ENCODE measurements around the gene SVIL. TPM values are rescaled to one million over a fixed set of nuclear protein-coding genes. Genes with fewer than 3 reads are reported as not detected.

SVIL gene
- total RNA-seq, 3 donors from 2014 or later, result 67.6 to 1,278 (median 86.0) TPM

DNA sequence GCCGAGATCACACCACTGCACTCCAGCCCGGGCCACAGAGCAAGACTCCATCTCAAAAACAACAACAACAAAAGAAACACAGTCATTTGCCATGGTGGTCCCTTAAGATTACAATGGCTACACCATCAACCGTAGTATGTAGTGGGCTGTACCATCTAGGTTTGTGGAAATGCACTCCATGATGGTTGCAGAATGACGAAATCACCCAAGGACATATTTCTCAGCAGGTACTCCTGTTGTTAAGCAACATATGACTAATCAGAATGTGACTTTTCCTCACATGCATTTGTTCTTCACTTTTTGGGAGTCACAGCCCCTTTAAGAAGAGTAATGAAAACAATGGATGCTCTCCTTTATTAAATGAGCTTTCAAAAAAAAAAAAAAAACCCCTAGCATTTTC, 11.0 kb downstream of the SVIL start:
- intact Hi-C loops (cut with DNase I, micrococcal nuclease), result no loop called here
- Histone ChIP-seq H3K36me3 (ENCODE audit: low read depth) (no peaks in the 10 kb centered on the region), H3K4me1 (ENCODE audit: low read depth) (peaks cover 21% of the 10 kb centered on the region), H3K9me3 (no peaks in the 10 kb centered on the region), H3K4me3 (no peak overlapping the region)
- TF ChIP-seq CTCF (IDR thresholded peaks at IDR 0.05), result no peak
- DNase-seq (no peak), ATAC-seq (no peak)

- intact Hi-C loops (cut with DNase I, micrococcal nuclease), result no loop called here
Measured at GRCh38 chr10:29622382-29622922, 12.3 kb downstream of the SVIL start.

DNA sequence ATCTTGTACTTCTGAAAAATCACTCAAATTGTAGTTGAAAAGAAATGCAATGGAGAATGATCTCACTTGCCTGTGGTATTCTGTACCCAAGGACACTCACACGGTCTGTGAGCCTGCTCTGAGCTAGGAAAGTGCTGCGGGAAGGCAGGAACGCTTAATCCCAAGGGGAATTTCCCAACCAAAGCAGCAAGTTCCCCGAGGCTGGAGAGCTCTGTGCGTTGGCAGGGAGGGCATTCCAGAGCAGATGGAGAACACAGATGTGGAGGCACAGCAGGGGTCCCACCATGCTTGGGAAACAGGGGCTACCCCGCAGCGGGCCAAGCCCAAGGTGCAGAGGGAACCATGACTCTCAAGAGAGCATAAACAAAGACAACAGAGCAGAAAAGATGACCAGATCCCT, 13.6 kb downstream of the SVIL start:
- H3K4me3 ChIP-seq, result no peak overlapping the region
- ATAC-seq, result no peak
- intact Hi-C loops (cut with DNase I, micrococcal nuclease), result no loop called here

More at GRCh38 chr10:29622382-29622922, 12.3 kb downstream of the SVIL start:
- no peak for TF ChIP-seq CTCF (IDR thresholded peaks at IDR 0.05)
- Histone ChIP-seq H3K4me3 (no peak overlapping the region), H3K9me3 (no peaks in the 10 kb centered on the region), H3K4me1 (ENCODE audit: low read depth) (peaks cover 29% of the 10 kb centered on the region), H3K36me3 (ENCODE audit: low read depth) (no peaks in the 10 kb centered on the region)
- ATAC-seq (no peak), DNase-seq (no peak)

GRCh38 chr10:29620112-29620690, 14.6 kb downstream of the SVIL start:
- peaks cover 38% of the 10 kb centered on the region for H3K4me1 ChIP-seq (ENCODE audit: low read depth)

More for the DNA sequence above, 13.6 kb downstream of the SVIL start:
- Histone ChIP-seq H3K36me3 (ENCODE audit: low read depth) (no peaks in the 10 kb centered on the region), H3K9me3 (no peaks in the 10 kb centered on the region), H3K4me1 (ENCODE audit: low read depth) (peaks cover 39% of the 10 kb centered on the region)
- DNase-seq, result no peak
- TF ChIP-seq CTCF (IDR thresholded peaks at IDR 0.05), result no peak

DNA sequence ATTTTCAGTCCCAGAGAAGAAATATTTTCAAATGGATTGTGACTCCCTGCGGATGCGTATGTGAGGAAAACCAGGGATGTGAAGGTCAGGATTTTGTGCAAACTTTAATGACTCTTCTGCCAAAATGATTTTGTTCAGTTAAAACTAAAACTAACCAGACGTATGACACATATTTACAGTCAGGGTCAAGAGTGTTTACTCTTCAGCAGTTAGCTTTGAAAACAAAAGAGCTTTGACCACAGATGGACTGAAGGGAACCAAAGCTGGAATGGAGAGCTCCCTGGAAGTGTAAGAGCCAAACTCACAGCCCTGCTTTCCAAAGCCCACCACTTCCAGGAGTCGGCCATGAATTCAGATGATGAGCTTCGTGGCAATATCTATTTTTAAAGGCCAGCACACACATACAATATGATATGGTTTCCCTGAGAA, 15.5 kb downstream of the SVIL start:
- intact Hi-C loops (cut with DNase I, micrococcal nuclease), result no loop called here
- TF ChIP-seq CTCF (IDR thresholded peaks at IDR 0.05), result no peak
- Histone ChIP-seq H3K4me3 (no peak overlapping the region), H3K36me3 (ENCODE audit: low read depth) (no peaks in the 10 kb centered on the region), H3K9me3 (no peaks in the 10 kb centered on the region), H3K4me1 (ENCODE audit: low read depth) (peaks cover 32% of the 10 kb centered on the region)
- ATAC-seq (peak; percentile 46), DNase-seq (no peak)

More at GRCh38 chr10:29620112-29620690, 14.6 kb downstream of the SVIL start:
- Histone ChIP-seq H3K4me3 (no peak overlapping the region), H3K9me3 (no peaks in the 10 kb centered on the region), H3K36me3 (ENCODE audit: low read depth) (no peaks in the 10 kb centered on the region)
- no peak for TF ChIP-seq CTCF (IDR thresholded peaks at IDR 0.05)
- no peak for DNase-seq
- intact Hi-C loops (cut with DNase I, micrococcal nuclease), result no loop called here
- ATAC-seq, result no peak
